ENCODE results near the gene ARMH2.

DNA sequence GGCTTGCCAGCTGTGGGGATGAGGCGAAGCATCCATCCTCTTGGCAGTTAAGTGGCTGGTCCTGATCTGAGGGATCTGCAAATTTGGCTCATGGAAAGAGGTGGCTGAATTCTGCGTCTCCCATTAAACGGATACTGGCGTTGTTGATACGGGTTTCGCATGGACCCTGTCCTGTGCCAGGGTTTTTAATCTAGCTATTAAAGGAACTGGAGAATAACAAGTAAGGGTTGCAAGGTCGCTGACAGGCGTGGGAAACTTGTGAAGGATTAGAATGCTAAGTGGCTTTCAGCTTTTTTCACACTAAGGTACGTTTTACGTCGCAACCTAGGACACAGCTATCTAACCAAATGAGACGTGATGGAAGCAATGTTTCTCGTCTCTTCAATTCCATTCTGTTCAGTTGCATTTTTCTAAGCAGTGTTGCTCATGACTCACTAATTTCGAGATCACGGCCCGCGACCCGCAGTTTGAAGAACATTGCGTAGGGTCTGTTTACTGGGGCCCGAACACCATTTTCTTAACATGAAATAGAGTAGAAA lies 23.1 kb downstream of the ARMH2 start:
- TF ChIP-seq, protein P1, sequence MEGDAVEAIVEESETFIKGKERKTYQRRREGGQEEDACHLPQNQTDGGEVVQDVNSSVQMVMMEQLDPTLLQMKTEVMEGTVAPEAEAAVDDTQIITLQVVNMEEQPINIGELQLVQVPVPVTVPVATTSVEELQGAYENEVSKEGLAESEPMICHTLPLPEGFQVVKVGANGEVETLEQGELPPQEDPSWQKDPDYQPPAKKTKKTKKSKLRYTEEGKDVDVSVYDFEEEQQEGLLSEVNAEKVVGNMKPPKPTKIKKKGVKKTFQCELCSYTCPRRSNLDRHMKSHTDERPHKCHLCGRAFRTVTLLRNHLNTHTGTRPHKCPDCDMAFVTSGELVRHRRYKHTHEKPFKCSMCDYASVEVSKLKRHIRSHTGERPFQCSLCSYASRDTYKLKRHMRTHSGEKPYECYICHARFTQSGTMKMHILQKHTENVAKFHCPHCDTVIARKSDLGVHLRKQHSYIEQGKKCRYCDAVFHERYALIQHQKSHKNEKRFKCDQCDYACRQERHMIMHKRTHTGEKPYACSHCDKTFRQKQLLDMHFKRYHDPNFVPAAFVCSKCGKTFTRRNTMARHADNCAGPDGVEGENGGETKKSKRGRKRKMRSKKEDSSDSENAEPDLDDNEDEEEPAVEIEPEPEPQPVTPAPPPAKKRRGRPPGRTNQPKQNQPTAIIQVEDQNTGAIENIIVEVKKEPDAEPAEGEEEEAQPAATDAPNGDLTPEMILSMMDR (IDR thresholded peaks at IDR 0.05): no peak
- no peak for TF ChIP-seq EZH2 (IDR thresholded peaks at IDR 0.05; ENCODE audit: borderline replicate concordance, insufficient read depth, low read depth, low read length, poor library complexity, severe bottlenecking)
